ENCODE data around the gene PRKCB.

DNA sequence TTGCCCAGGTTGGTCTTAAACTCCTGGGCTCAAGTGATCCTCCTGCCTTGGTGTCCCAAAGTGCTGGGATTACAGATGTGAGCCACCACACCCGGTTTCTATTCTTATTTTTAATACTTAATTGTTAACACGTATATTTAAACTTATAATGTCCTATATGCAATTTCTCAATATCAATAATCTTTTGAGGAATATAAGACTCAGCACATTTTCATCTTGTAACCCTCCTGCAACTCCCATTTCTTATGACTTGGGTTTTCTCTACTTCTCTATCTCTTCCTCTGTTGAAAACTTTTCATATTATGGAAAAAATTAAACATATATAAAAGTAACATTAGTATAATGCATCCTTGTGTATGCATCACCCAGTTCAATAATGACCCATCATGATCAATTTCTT lies 150.7 kb downstream of the PRKCB start:
- TF ChIP-seq, protein P1, sequence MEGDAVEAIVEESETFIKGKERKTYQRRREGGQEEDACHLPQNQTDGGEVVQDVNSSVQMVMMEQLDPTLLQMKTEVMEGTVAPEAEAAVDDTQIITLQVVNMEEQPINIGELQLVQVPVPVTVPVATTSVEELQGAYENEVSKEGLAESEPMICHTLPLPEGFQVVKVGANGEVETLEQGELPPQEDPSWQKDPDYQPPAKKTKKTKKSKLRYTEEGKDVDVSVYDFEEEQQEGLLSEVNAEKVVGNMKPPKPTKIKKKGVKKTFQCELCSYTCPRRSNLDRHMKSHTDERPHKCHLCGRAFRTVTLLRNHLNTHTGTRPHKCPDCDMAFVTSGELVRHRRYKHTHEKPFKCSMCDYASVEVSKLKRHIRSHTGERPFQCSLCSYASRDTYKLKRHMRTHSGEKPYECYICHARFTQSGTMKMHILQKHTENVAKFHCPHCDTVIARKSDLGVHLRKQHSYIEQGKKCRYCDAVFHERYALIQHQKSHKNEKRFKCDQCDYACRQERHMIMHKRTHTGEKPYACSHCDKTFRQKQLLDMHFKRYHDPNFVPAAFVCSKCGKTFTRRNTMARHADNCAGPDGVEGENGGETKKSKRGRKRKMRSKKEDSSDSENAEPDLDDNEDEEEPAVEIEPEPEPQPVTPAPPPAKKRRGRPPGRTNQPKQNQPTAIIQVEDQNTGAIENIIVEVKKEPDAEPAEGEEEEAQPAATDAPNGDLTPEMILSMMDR (IDR thresholded peaks at IDR 0.05), result no peak
- no peak for TF ChIP-seq POLR2A (IDR thresholded peaks at IDR 0.05)
